ACC112 (cell line): ENCODE measurements around the gene SLF2.

Source experiments
- H2AFZ ChIP-seq: fragments of 200-600 bp; sonication (generic); one replicate; pipeline ENCODE4 v1.6.0; 2017; ENCODE audit warnings: antibody characterized with exemption, low read length; ENCODE audit not compliant: unreplicated experiment
- H3K27ac ChIP-seq: fragments of 200-600 bp; sonication (generic); 2 replicates; pipeline ENCODE4 v1.5.1; 2014; ENCODE audit warnings: low read depth, mild to moderate bottlenecking, antibody characterized with exemption, low read length, moderate library complexity
- H3K27me3 ChIP-seq: fragments of 200-600 bp; sonication (generic); 2 replicates; pipeline ENCODE4 v1.6.1; 2014; ENCODE audit warnings: mild to moderate bottlenecking, antibody characterized with exemption, low read length, moderate library complexity, mixed read lengths; ENCODE audit not compliant: insufficient read depth
- H3K36me3 ChIP-seq: fragments of 200-600 bp; sonication (generic); 2 replicates; pipeline ENCODE4 v1.6.1; 2016; ENCODE audit warnings: mild to moderate bottlenecking, antibody characterized with exemption, low read length, moderate library complexity, mixed read lengths; ENCODE audit not compliant: insufficient read depth
- H3K4me1 ChIP-seq: fragments of 200-600 bp; sonication (generic); one replicate; pipeline ENCODE4 v1.6.1; 2016; ENCODE audit warnings: low read length, mixed read lengths; ENCODE audit not compliant: insufficient read depth, unreplicated experiment, control insufficient read depth
- H3K4me3 ChIP-seq: fragments of 200-600 bp; sonication (generic); 2 replicates; pipeline ENCODE4 v1.5.1; 2014; ENCODE audit warnings: mild to moderate bottlenecking, low read depth, low read length
- H3K79me2 ChIP-seq: fragments of 200-600 bp; sonication (generic); one replicate; pipeline ENCODE4 v1.6.0; 2016; ENCODE audit warnings: low read length; ENCODE audit not compliant: control insufficient read depth, unreplicated experiment, insufficient read depth

Gene SLF2, protein sequence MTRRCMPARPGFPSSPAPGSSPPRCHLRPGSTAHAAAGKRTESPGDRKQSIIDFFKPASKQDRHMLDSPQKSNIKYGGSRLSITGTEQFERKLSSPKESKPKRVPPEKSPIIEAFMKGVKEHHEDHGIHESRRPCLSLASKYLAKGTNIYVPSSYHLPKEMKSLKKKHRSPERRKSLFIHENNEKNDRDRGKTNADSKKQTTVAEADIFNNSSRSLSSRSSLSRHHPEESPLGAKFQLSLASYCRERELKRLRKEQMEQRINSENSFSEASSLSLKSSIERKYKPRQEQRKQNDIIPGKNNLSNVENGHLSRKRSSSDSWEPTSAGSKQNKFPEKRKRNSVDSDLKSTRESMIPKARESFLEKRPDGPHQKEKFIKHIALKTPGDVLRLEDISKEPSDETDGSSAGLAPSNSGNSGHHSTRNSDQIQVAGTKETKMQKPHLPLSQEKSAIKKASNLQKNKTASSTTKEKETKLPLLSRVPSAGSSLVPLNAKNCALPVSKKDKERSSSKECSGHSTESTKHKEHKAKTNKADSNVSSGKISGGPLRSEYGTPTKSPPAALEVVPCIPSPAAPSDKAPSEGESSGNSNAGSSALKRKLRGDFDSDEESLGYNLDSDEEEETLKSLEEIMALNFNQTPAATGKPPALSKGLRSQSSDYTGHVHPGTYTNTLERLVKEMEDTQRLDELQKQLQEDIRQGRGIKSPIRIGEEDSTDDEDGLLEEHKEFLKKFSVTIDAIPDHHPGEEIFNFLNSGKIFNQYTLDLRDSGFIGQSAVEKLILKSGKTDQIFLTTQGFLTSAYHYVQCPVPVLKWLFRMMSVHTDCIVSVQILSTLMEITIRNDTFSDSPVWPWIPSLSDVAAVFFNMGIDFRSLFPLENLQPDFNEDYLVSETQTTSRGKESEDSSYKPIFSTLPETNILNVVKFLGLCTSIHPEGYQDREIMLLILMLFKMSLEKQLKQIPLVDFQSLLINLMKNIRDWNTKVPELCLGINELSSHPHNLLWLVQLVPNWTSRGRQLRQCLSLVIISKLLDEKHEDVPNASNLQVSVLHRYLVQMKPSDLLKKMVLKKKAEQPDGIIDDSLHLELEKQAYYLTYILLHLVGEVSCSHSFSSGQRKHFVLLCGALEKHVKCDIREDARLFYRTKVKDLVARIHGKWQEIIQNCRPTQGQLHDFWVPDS

DNA sequence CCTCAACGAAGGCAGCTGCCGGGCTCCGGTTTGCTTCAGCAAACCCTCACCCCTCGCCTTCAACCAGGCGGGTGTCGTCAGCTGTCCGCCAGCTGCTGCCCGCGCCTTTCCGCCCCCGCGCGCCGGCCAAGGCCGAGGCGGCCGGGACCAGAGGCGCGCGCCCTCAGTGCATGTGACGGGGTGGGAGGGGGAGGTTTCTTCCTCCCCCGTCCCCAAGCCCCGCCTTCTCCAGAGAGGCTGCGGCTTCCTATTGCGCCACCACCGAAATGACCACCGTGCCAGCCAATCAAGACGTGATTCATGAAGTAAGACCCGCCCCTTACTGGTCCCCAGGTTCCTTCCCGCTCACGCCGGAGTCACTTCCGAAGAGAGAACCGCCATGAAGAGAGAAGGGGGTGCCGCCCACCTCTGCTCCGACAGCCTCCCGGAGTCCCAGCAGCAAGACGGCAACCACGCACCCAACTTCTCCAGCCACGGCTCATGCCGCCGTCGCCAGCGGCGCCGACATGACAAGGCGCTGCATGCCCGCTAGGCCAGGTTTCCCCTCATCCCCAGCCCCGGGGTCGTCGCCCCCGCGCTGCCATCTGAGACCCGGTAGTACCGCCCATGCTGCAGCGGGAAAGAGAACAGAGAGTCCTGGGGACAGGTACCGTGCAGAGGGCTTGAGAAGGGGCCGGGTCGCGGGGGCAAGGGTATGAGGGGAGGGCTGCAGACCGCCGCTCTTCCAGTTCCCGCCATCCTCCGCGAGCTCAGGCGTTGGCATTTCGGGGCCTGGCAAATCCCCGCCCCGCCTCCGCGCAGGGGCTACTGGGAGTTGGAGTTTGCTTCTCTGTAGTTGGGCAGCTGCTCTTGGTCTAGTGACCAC is at the start of gene SLF2:
Gene SLF2, plus strand, starts transcription at position 359 of the 865 bp plus-strand sequence. Its CDS starts 148 bp downstream, at position 507.
- H3K79me2 ChIP-seq, result peaks cover 34% of the 10 kb centered on the region
- H3K27ac ChIP-seq, result peak within 1 kb of the TSS; percentile 77
- H3K36me3 ChIP-seq, result peaks cover 15% of the 10 kb centered on the region
- peaks cover 48% of the 10 kb centered on the region for H3K4me1 ChIP-seq
- peak within 1 kb of the TSS; percentile 64 for H2AFZ ChIP-seq
- H3K4me3 ChIP-seq, result peak within 1 kb of the TSS; percentile 100
- no peaks in the 10 kb centered on the region for H3K27me3 ChIP-seq

DNA sequence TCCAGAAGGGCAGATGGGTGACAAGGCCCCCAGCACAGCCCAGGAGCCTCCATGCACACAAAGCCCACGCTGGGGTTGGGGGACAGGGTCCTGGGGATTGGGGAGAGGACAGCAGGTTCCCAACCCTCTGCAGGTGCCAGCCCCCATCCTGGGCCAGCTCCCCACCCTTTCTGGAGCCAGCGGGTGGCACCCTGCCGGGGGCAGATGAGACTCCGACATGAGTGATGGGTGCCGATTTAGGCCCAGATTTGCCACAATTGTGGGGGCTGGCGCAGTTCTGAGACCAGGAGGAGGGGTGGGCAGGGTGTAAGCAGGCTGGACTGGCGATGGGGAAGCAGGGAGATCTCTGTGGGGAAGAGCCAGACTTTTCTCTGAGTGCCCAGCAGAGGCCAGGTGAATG is 49.3 kb upstream of the SLF2 start:
- Histone ChIP-seq H3K79me2 (no peaks in the 10 kb centered on the region), H3K27ac (no peak overlapping the region), H3K27me3 (peaks cover 61% of the 10 kb centered on the region), H3K4me3 (no peak overlapping the region), H3K4me1 (no peaks in the 10 kb centered on the region), H2AFZ (no peak overlapping the region), H3K36me3 (no peaks in the 10 kb centered on the region)

DNA sequence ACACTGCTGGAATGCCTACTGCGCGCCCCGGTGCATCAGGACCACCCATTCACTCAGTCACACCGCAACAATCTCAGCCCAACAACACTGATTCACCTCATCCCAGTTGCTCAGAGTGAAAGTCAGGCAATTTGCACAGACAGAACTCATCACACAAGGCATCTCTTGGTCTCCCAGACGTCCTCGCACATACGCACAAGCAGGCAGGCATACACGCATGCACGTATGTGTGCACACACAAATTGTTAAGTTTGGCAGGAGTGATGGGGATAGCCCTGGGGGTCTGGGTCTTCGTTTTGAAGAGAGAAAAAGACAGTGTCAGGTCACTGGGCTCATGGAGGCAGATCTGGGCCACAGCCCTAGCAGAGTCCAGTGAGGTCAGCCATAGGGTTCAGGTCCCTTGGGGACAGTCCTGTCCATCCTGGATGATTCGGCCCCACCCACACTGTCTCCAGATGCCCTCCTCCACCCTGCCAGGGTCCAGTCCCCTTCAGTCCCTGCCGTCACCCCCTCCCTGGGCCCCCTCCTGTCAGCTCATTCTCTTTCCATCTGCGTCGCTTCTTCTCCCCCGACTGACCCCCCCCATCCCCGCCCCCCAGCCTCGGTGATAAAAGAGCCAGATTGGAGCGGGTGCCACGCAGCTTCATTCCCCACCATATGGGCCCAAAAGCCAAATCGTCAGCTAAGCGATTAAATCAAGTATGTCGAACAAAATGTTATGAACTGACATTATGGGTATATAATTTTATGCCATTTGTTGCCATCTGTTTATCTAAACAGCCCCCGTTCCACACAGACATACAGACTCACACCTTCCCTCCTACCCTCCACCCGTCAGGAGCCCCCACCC is 48.5 kb upstream of the SLF2 start:
- Histone ChIP-seq H3K79me2 (no peaks in the 10 kb centered on the region), H3K27ac (no peak overlapping the region), H3K4me1 (no peaks in the 10 kb centered on the region), H3K27me3 (peaks cover 53% of the 10 kb centered on the region), H3K4me3 (no peak overlapping the region), H3K36me3 (no peaks in the 10 kb centered on the region), H2AFZ (no peak overlapping the region)

GRCh38 chr10:100864978-100865377 is 47.8 kb upstream of the SLF2 start:
- H3K27me3 ChIP-seq, result peaks cover 46% of the 10 kb centered on the region
- H3K27ac ChIP-seq, result no peak overlapping the region
- H3K36me3 ChIP-seq, result no peaks in the 10 kb centered on the region
- H3K79me2 ChIP-seq, result no peaks in the 10 kb centered on the region
- H3K4me1 ChIP-seq, result no peaks in the 10 kb centered on the region
- no peak overlapping the region for H3K4me3 ChIP-seq
- H2AFZ ChIP-seq, result no peak overlapping the region

GRCh38 chr10:100866010-100866409 is 46.8 kb upstream of the SLF2 start:
- no peaks in the 10 kb centered on the region for H3K4me1 ChIP-seq
- H3K4me3 ChIP-seq, result no peak overlapping the region
- H2AFZ ChIP-seq, result no peak overlapping the region
- H3K27me3 ChIP-seq, result peaks cover 36% of the 10 kb centered on the region
- H3K79me2 ChIP-seq, result no peaks in the 10 kb centered on the region
- H3K36me3 ChIP-seq, result no peaks in the 10 kb centered on the region
- H3K27ac ChIP-seq, result no peak overlapping the region

DNA sequence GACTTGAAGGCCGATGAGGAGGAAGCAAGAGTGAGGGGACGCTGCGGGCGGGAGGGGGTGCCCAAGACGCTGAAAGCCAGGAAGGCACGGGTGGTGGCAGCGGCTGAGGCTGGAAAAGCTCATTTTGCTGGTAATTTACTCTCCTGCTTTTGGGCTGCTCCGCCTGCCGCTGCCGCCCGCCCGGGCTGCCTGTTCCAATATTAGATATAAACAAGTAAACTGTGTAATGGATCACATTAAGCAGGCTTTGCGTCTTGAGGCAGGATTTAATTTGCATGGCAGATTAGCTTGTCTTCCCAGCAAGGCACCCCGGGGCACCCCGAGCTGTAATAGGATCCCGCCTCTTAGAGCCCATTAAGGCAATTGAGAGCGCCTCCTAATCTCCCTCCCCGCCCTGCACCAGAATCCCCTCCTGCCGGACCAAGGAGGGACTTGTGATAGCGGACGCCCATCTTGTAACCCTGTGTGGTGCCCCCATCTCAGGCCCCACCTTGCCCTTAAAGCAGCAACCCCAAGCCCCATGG is 46.1 kb upstream of the SLF2 start:
- no peak overlapping the region for H3K4me3 ChIP-seq
- no peaks in the 10 kb centered on the region for H3K36me3 ChIP-seq
- peaks cover 30% of the 10 kb centered on the region for H3K27me3 ChIP-seq
- H2AFZ ChIP-seq, result no peak overlapping the region
- H3K79me2 ChIP-seq, result no peaks in the 10 kb centered on the region
- H3K27ac ChIP-seq, result no peak overlapping the region
- no peaks in the 10 kb centered on the region for H3K4me1 ChIP-seq

GRCh38 chr10:100867261-100867963 is 45.4 kb upstream of the SLF2 start:
- Histone ChIP-seq H3K27me3 (peaks cover 23% of the 10 kb centered on the region), H3K4me3 (no peak overlapping the region), H3K79me2 (no peaks in the 10 kb centered on the region), H2AFZ (no peak overlapping the region), H3K4me1 (peaks cover 5% of the 10 kb centered on the region), H3K36me3 (no peaks in the 10 kb centered on the region), H3K27ac (no peak overlapping the region)

DNA sequence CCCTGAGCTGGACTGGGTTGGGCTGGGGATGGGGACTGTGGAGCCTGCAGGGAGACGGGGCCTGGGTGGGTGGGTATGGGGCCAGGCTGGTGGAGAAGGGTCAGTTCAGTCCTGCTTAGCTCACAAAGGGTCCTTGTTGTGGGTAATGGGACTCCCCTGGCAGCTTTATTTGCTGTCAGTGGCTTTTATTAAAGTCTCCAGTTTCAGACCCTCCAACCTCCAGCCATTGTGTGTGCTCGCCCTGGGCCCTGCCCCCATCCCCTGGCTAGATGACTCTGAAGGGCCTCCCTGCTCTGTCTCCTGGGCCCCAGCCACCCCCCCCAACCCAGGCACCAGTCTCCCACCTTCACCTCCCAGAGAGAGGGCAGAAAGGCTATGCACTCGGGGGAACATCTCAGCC is 44.4 kb upstream of the SLF2 start:
- H3K4me3 ChIP-seq, result no peak overlapping the region
- H3K79me2 ChIP-seq, result no peaks in the 10 kb centered on the region
- H3K27ac ChIP-seq, result no peak overlapping the region
- H3K4me1 ChIP-seq, result peaks cover 9% of the 10 kb centered on the region
- no peak overlapping the region for H2AFZ ChIP-seq
- H3K27me3 ChIP-seq, result peaks cover 20% of the 10 kb centered on the region
- H3K36me3 ChIP-seq, result no peaks in the 10 kb centered on the region

DNA sequence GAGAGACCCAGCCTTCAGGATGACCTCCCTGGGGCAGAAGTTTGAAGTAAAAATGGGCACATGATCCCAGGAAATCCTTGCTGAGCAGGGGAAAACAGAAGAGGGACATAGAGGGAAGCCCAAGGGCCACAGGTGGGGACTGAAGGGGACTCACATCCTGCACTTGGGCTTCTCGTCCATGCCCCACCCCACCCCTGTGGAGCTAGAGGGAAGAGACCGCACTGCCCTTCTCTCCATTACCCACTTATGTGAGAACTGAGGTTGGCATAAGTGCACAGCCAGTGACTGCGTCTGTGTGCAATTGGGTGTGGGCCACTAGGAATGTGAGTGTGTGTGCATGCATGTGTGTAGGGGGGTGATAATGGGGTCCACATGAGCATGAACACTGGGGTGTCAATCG is 43.4 kb upstream of the SLF2 start:
- Histone ChIP-seq H3K36me3 (no peaks in the 10 kb centered on the region), H3K4me3 (no peak overlapping the region), H3K4me1 (peaks cover 9% of the 10 kb centered on the region), H3K79me2 (no peaks in the 10 kb centered on the region), H3K27me3 (peaks cover 20% of the 10 kb centered on the region), H3K27ac (no peak overlapping the region), H2AFZ (no peak overlapping the region)
